Natural killer cell treated with Interleukin-12 subunit alpha and Interleukin-12 subunit beta and Interleukin-15 and Interleukin-18, amount 100 ng/mL, for 72 hours (primary cell): ENCODE data around the gene CACNA2D3. TPM values are rescaled to one million over a fixed set of nuclear protein-coding genes. Genes with fewer than 3 reads are reported as not detected.

ENCODE experiments used
- ATAC-seq, 2 donors: fragments of 150-1000 bp; cut with Tn5 transposase in 1 of 2; sonication (Bioruptor Pico), chemical (Tn5 transposase) in 1 of 2; 2 replicates each; pipeline ENCODE4 v1.10.0; 2021
- DNase-seq: peaks from one replicate; pipeline ENCODE4 v3.0.0; 2022; ENCODE audit warnings: low spot score
- H3K27ac Mint-ChIP-seq, 2 donors: 1 replicate in 1 of 2; 2 replicates in 1 of 2; pipeline ENCODE4 v1.8.0; 2022; ENCODE audit warnings: mixed read lengths in 2 of 2, mild to moderate bottlenecking in 1 of 2, moderate library complexity in 1 of 2
- H3K27me3 Mint-ChIP-seq, 2 donors: 1 replicate in 1 of 2; 2 replicates in 1 of 2; pipeline ENCODE4 v1.8.0; 2022; ENCODE audit warnings: mixed read lengths in 2 of 2
- H3K36me3 Mint-ChIP-seq: one replicate; pipeline ENCODE4 v1.8.0; 2022; ENCODE audit warnings: mixed read lengths
- H3K4me1 Mint-ChIP-seq, 2 donors: 1 replicate in 1 of 2; 2 replicates in 1 of 2; pipeline ENCODE4 v1.8.0; 2022; ENCODE audit warnings: low read depth in 2 of 2, mixed read lengths in 2 of 2, mild to moderate bottlenecking in 1 of 2
- H3K4me3 Mint-ChIP-seq: one replicate; pipeline ENCODE4 v1.8.0; 2022; ENCODE audit warnings: mixed read lengths
- H3K9me3 Mint-ChIP-seq: 2 replicates; pipeline ENCODE4 v1.8.0; 2022; ENCODE audit warnings: mixed read lengths
- total RNA-seq, 2 donors: library from RNA; stranded (reverse); gene quantifications; one replicate each; pipeline ENCODE4 v1.2.3, GENCODE V29; 2022

Gene CACNA2D3
- total RNA-seq, 2 donors from 2014 or later: not detected

DNA sequence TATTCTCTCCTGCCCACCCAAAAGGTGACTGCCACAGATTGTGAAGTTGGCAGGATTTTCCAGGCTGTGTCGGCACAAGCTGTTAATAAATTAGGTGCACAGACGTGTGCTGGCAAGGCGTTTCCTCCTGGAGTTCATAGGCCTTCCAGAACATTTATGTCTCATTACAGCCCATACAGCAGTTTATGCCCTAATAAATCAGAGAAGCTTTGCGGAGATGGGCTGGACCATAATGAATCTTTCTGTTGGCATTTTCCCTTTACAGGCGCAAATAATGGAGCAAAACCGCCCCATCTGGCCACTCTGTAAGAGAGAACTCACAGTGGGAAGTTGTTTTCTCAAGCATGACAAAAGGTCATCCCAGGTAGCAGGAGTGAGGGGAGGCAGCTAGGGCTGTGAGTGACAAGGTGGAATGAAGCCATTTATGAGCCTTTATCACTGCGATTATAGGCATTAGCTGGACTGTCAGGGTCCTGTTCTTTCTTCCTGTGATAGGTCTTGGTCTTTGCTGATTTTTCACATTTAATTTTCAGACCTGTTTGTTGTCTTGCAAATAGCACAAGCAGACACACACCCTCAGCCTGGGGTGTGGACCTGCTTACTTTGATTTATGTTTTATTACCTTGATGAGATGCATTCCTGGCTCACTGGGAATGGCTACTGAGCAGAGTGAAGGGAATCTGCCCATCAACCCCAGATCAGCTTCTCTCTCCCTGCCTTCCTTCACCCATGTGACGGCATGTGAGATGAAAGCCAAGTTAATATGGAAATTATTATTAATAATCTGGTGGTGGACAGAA lies 548.0 kb downstream of the CACNA2D3 start:
- DNase-seq (no peak), ATAC-seq (no peak)
- Mint-ChIP-seq H3K4me3 (no peak overlapping the region), H3K9me3 (peaks cover 5% of the 10 kb centered on the region), H3K27ac (no peak overlapping the region), H3K27me3 (no peaks in the 10 kb centered on the region), H3K4me1 (no peaks in the 10 kb centered on the region), H3K36me3 (no peaks in the 10 kb centered on the region)

DNA sequence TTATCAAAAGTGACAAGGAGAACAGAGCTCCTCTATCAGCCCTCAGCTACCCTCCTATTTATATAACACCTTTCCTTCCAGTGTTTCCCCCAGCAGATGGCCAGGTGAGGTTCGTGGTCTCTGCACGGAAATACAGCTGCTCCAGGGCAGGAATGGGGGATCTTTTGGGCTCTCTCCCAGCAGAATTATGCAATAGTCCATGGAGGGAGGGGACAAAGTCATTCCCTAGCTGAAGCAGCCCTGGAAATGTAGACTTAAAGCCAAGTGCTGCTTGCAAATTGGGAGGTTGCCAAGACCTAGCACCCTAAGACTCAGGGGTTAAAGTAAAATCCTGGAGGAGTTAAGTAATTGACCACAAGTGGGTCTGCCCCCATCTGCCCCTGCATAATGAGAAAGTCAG lies 549.2 kb downstream of the CACNA2D3 start:
- H3K27ac Mint-ChIP-seq: no peak overlapping the region
- DNase-seq (no peak), ATAC-seq (no peak)
- peaks cover 6% of the 10 kb centered on the region for H3K9me3 Mint-ChIP-seq
- no peaks in the 10 kb centered on the region for H3K4me1 Mint-ChIP-seq
- no peaks in the 10 kb centered on the region for H3K36me3 Mint-ChIP-seq
- no peak overlapping the region for H3K4me3 Mint-ChIP-seq
- no peaks in the 10 kb centered on the region for H3K27me3 Mint-ChIP-seq

DNA sequence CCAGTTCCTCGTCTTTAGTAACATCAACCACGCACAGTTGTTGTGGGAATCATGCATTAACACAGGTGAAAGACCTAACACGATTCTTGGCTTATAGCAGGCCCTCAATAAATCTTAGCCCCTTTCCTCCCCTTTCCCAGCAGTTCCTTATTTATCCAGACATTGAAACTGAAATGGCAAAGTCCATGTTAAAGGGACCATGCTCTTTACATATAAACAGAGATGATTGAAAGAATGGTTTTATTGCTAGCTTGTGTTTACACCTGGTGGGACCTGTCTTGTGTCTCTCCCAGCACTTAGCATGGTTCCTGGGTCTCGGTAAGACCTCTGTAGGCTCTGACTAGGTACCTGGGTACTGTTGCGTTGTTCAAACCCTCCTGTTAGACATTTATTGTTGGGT lies 553.7 kb downstream of the CACNA2D3 start:
- Mint-ChIP-seq H3K36me3 (no peaks in the 10 kb centered on the region), H3K9me3 (peaks cover 15% of the 10 kb centered on the region), H3K27ac (no peak overlapping the region), H3K27me3 (no peaks in the 10 kb centered on the region), H3K4me3 (no peak overlapping the region), H3K4me1 (no peaks in the 10 kb centered on the region)
- no peak for ATAC-seq
- no peak for DNase-seq

DNA sequence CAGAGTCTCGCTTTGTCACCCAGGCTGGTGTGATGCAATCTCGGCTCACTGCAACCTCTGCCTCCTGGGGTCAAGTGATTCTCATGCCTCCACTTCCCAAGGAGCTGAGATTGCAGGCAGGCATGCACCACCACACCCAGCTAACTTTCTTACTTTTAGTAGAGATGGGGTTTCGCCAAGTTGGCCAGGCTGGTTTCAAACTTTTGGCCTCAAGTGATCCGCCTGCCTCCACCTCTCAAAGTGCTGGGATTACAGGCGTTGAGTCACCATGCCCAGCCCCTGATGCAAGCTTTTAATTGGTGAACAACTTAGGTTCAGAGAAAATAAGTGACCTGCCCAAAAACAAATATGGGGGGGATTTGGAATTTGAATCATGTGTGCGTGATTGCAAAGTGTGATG lies 559.4 kb downstream of the CACNA2D3 start:
- H3K4me1 Mint-ChIP-seq: no peaks in the 10 kb centered on the region
- peaks cover 9% of the 10 kb centered on the region for H3K9me3 Mint-ChIP-seq
- ATAC-seq (no peak), DNase-seq (no peak)
- H3K36me3 Mint-ChIP-seq: no peaks in the 10 kb centered on the region
- H3K27ac Mint-ChIP-seq: no peak overlapping the region
- H3K27me3 Mint-ChIP-seq: no peaks in the 10 kb centered on the region
- H3K4me3 Mint-ChIP-seq: no peak overlapping the region

DNA sequence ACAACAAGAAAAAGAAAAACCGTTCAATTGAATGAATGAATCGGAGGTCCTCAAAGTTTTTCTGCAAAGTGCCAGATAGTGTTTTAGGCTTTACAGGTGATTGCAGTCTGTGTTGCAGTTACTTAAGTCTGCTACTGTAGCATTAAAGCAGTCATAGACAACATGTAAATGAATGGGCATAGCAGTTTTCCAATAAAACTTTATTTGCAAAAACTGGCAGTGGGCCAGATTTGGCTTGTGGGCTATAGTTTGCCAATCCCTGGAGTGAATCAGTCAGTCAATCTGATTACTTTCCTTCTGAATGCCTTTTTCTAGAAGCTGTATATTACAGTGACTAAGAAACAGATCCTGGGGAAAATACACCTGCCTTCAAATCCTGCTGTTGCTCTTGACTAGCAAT lies 562.9 kb downstream of the CACNA2D3 start:
- Mint-ChIP-seq H3K27ac (no peak overlapping the region), H3K4me3 (no peak overlapping the region), H3K9me3 (peaks cover 13% of the 10 kb centered on the region), H3K36me3 (no peaks in the 10 kb centered on the region), H3K27me3 (no peaks in the 10 kb centered on the region), H3K4me1 (no peaks in the 10 kb centered on the region)
- DNase-seq: no peak
- no peak for ATAC-seq

DNA sequence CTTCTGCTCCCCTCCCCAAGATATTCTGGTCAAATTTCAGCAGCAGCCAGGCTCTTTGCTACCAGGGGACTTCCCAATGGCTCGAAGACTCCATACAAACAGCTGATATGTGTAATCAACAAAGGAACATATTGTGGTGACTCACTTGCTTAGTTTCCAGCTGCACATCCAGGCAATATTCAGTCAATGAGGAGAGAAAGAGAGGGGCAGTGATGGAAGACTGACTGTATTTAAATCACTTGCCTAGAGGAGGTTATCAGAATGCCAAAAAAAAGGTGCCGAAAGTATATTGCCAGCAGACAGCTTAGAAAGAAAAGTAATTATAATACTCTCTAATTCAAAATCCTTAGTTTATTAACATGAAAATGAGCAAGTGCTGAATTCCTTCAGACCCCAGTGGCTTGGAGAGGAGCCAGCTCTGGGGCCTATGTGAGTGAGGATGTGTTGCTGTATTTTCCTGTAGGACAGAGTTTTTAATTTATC lies 569.0 kb downstream of the CACNA2D3 start:
- no peaks in the 10 kb centered on the region for H3K4me1 Mint-ChIP-seq
- H3K4me3 Mint-ChIP-seq: no peak overlapping the region
- no peak overlapping the region for H3K27ac Mint-ChIP-seq
- no peak for ATAC-seq
- H3K36me3 Mint-ChIP-seq: no peaks in the 10 kb centered on the region
- H3K27me3 Mint-ChIP-seq: no peaks in the 10 kb centered on the region
- peaks cover 15% of the 10 kb centered on the region for H3K9me3 Mint-ChIP-seq
- no peak for DNase-seq

DNA sequence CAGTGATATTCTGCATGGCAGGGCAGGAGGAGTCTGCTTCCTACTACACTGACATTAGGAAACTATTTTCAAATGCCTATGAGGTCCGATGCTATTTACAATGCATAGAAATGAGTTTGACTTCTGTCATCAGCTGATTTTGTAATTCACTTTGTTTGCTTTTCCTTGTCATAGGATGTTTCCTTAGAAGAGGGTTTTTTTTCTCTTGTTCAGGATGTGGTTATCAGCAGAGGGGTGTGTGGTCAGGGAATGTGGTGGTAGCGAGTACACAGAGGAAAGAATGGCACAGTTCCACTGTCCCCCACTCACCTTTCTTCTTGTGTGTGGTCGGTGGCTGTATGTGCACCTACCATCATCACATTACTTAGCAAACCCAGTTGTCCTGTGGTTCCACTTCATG lies 574.0 kb downstream of the CACNA2D3 start:
- H3K4me3 Mint-ChIP-seq: no peak overlapping the region
- peaks cover 4% of the 10 kb centered on the region for H3K9me3 Mint-ChIP-seq
- no peak overlapping the region for H3K27ac Mint-ChIP-seq
- H3K4me1 Mint-ChIP-seq: no peaks in the 10 kb centered on the region
- no peak for DNase-seq
- H3K27me3 Mint-ChIP-seq: no peaks in the 10 kb centered on the region
- no peak for ATAC-seq
- no peaks in the 10 kb centered on the region for H3K36me3 Mint-ChIP-seq

DNA sequence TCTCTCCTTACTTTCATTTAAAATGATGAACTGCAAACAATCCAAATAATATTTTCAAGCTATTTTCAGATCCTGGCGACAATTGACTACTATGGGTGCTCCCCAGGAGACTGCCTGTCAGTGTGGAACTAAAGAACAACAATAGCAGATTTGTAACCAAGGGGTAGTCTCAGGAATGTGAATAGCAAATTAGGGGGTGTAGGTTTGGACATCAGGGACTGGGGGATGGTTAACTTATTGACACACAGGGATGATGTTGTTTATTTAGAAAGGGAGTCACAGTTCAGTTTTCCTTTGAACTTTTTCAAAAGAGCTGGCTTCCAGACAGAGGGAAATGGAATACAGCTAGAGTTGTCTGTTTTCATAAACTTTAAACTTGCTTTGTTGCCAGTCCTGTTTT lies 575.7 kb downstream of the CACNA2D3 start:
- H3K27ac Mint-ChIP-seq: no peak overlapping the region
- H3K27me3 Mint-ChIP-seq: no peaks in the 10 kb centered on the region
- H3K36me3 Mint-ChIP-seq: no peaks in the 10 kb centered on the region
- ATAC-seq (no peak), DNase-seq (no peak)
- H3K4me3 Mint-ChIP-seq: no peak overlapping the region
- no peaks in the 10 kb centered on the region for H3K4me1 Mint-ChIP-seq
- peaks cover 3% of the 10 kb centered on the region for H3K9me3 Mint-ChIP-seq

DNA sequence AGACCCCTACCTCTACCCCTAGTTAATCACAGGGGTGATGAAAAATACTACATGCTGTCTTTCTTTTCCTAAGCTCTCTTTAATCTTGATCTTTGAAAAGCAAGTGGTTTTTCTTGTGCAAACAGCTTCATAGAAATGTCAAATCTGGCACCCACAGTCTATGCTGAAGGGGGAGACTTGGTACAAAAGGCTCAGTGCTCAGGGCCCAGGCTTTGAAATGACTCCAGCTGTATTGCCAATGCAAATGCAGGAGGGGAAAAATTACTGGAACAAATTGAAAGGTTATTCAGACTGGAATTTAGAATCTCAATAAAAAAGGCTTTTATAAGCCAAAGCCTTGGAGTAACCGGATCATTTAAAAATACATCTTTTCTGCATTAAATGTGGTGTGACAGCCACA lies 581.6 kb downstream of the CACNA2D3 start:
- Mint-ChIP-seq H3K9me3 (peaks cover 13% of the 10 kb centered on the region), H3K4me1 (no peaks in the 10 kb centered on the region), H3K27ac (no peak overlapping the region), H3K36me3 (no peaks in the 10 kb centered on the region), H3K27me3 (no peaks in the 10 kb centered on the region), H3K4me3 (no peak overlapping the region)
- DNase-seq (no peak), ATAC-seq (no peak)

DNA sequence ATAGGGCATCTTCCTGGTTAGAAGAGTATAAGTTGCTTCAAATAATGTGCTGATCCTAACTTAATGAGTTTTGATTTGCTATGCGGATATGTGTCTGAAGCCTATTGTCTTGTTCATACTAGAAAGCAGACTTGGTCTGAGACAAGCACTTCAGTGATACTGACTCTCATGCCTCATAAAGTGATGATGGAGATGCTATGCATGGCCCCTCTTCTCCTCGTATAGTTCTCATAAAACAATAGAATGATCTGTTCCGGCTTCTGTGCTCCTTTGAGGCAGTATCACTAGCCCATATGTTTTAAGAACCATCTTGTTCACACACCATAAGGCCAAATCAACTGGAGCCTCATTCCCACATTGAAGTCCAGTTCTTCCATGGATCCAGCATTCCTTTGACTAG lies 583.4 kb downstream of the CACNA2D3 start:
- peaks cover 10% of the 10 kb centered on the region for H3K9me3 Mint-ChIP-seq
- no peak for ATAC-seq
- no peak overlapping the region for H3K27ac Mint-ChIP-seq
- H3K4me1 Mint-ChIP-seq: no peaks in the 10 kb centered on the region
- no peak overlapping the region for H3K4me3 Mint-ChIP-seq
- no peaks in the 10 kb centered on the region for H3K27me3 Mint-ChIP-seq
- DNase-seq: no peak
- H3K36me3 Mint-ChIP-seq: no peaks in the 10 kb centered on the region

DNA sequence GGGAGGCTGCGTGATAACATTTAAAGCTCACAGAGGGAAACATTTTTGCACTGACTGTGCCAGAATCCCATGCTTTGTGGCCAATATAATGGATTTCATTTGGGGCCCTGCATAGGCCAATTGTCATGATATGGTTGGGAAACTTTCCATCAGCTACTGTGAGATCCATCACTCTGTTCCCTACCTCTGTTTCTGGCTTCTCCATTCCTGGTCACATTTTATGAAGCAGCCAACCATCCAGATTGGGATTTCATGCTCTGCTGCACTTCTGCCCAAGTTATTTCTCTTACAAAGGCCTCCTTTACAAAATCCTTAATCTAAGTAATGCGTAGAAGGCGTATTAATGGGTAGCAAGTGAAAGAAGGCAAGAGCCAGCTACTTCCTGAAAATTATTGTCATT lies 584.4 kb downstream of the CACNA2D3 start:
- Mint-ChIP-seq H3K9me3 (peaks cover 13% of the 10 kb centered on the region), H3K27me3 (no peaks in the 10 kb centered on the region), H3K36me3 (no peaks in the 10 kb centered on the region), H3K27ac (no peak overlapping the region), H3K4me3 (no peak overlapping the region), H3K4me1 (no peaks in the 10 kb centered on the region)
- ATAC-seq (no peak), DNase-seq (no peak)

DNA sequence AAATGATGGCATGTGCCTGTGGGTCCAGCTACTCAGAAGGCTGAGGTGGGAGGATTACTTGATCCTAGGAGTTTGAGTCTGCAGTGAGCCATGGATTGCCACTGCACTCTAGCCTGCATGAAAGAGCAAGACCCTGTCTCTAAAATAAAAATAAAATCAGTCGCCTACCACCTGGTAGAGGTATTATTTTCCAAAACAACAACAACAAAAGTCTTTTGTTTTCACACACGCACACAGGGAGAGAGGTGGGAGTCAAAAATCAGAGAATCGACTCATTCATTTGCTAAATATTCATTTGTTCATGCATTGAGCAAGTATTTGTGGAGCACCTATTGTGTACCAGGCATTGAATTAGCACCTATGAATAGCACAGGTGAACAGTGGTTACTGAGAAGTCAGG lies 587.4 kb downstream of the CACNA2D3 start:
- H3K4me1 Mint-ChIP-seq: no peaks in the 10 kb centered on the region
- H3K4me3 Mint-ChIP-seq: no peak overlapping the region
- H3K36me3 Mint-ChIP-seq: peaks cover 5% of the 10 kb centered on the region
- H3K9me3 Mint-ChIP-seq: peaks cover 16% of the 10 kb centered on the region
- no peak for DNase-seq
- no peak overlapping the region for H3K27ac Mint-ChIP-seq
- ATAC-seq: no peak
- H3K27me3 Mint-ChIP-seq: no peaks in the 10 kb centered on the region

DNA sequence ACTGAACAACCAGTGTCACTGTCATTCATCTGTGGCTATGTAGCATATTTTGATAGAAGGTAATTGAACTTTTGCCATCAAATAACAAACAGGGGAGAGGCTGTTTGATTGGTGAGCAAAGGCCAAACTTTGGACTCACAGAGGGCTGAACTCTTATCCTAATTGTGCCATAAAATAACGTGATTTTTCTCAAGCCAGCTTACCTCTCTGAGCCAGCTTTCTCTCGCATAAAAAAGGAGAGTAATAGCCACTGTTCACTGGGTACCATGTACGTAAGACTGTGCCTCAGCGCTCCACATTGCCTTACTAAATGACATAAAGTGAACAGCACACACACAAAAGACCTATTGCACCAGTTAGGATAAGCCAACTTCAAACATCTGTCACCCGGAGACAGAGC lies 588.6 kb downstream of the CACNA2D3 start:
- peaks cover 5% of the 10 kb centered on the region for H3K36me3 Mint-ChIP-seq
- no peak overlapping the region for H3K4me3 Mint-ChIP-seq
- peaks cover 11% of the 10 kb centered on the region for H3K9me3 Mint-ChIP-seq
- DNase-seq (no peak), ATAC-seq (no peak)
- no peaks in the 10 kb centered on the region for H3K4me1 Mint-ChIP-seq
- no peaks in the 10 kb centered on the region for H3K27me3 Mint-ChIP-seq
- H3K27ac Mint-ChIP-seq: no peak overlapping the region

DNA sequence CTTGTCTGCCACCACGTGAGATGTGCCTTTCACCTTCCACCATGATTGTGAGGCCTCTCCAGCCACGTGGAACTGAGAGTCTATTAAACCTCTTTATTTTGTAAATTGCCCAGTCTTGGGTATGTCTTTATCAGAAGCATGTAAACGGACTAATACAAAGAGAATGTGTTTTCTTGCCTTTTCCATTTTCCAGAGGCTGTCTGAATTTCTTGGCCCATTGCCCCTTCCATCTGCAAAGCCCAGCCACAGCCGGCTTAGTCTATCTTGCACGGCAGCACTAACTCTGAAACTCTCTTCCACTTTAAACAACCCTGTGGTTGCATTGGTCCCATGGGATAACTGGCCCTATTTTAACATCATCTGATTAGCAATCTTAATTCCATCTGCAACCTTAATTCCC lies 590.2 kb downstream of the CACNA2D3 start:
- DNase-seq (no peak), ATAC-seq (no peak)
- no peaks in the 10 kb centered on the region for H3K4me1 Mint-ChIP-seq
- H3K4me3 Mint-ChIP-seq: no peak overlapping the region
- peaks cover 5% of the 10 kb centered on the region for H3K36me3 Mint-ChIP-seq
- H3K9me3 Mint-ChIP-seq: peaks cover 10% of the 10 kb centered on the region
- H3K27me3 Mint-ChIP-seq: no peaks in the 10 kb centered on the region
- no peak overlapping the region for H3K27ac Mint-ChIP-seq

DNA sequence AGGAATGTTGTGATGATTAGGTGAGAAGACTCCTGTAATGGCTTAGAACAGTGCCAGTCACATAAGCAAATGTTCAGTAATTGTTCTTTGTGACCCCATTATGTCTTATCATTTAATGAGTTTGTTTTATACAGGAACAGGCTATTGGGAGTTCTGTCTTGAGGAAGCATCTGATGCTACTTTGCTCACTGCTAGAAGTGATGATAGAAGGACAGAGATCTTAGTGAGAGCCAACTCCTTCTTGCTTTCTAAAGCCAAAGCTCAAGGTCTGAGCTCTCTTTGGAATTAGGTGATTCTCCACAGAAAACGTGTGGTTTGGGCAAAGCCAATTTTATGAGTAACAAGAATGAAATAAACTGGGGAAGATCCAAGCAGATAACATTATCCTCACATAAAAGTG lies 590.7 kb downstream of the CACNA2D3 start:
- Mint-ChIP-seq H3K36me3 (peaks cover 5% of the 10 kb centered on the region), H3K4me3 (no peak overlapping the region), H3K27ac (no peak overlapping the region), H3K27me3 (no peaks in the 10 kb centered on the region), H3K4me1 (no peaks in the 10 kb centered on the region), H3K9me3 (peaks cover 10% of the 10 kb centered on the region)
- DNase-seq (no peak), ATAC-seq (no peak)
